ENCODE results near the gene CBL. TPM values are rescaled to one million over a fixed set of nuclear protein-coding genes. Genes with fewer than 3 reads are reported as not detected.

Gene CBL
- total RNA-seq, 3 donors from 2014 or later: 11.0 to 24.4 (median 13.1) TPM

DNA sequence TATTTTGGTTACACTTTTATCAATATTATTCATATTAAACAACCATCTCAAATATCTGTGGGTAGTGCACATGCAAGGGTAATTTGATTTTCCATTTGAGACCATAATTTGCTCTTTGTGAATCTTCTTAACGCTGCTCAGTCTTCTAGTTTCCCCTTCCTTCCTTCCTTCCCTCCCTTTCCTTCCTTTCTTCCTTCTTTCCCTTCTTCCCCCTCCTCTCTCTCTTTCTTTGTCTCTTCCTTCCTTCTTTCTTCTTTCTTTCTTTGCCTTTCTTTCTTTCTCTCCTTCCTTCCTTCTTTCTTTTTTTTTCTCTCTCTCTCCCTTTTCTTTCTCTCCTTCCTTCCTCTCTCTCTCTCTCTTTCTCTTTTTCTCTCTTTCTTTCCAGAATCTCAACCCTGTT lies 124.1 kb downstream of the CBL start:
- intact Hi-C loops (cut with DNase I, micrococcal nuclease): no loop called here
- ATAC-seq (no peak), DNase-seq (no peak)
- Histone ChIP-seq H3K4me3 (no peak overlapping the region), H3K36me3 (ENCODE audit: low read depth) (no peaks in the 10 kb centered on the region), H3K9me3 (no peaks in the 10 kb centered on the region), H3K4me1 (ENCODE audit: low read depth) (peaks cover 5% of the 10 kb centered on the region)
- TF ChIP-seq, protein P1, sequence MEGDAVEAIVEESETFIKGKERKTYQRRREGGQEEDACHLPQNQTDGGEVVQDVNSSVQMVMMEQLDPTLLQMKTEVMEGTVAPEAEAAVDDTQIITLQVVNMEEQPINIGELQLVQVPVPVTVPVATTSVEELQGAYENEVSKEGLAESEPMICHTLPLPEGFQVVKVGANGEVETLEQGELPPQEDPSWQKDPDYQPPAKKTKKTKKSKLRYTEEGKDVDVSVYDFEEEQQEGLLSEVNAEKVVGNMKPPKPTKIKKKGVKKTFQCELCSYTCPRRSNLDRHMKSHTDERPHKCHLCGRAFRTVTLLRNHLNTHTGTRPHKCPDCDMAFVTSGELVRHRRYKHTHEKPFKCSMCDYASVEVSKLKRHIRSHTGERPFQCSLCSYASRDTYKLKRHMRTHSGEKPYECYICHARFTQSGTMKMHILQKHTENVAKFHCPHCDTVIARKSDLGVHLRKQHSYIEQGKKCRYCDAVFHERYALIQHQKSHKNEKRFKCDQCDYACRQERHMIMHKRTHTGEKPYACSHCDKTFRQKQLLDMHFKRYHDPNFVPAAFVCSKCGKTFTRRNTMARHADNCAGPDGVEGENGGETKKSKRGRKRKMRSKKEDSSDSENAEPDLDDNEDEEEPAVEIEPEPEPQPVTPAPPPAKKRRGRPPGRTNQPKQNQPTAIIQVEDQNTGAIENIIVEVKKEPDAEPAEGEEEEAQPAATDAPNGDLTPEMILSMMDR (IDR thresholded peaks at IDR 0.05): no peak

DNA sequence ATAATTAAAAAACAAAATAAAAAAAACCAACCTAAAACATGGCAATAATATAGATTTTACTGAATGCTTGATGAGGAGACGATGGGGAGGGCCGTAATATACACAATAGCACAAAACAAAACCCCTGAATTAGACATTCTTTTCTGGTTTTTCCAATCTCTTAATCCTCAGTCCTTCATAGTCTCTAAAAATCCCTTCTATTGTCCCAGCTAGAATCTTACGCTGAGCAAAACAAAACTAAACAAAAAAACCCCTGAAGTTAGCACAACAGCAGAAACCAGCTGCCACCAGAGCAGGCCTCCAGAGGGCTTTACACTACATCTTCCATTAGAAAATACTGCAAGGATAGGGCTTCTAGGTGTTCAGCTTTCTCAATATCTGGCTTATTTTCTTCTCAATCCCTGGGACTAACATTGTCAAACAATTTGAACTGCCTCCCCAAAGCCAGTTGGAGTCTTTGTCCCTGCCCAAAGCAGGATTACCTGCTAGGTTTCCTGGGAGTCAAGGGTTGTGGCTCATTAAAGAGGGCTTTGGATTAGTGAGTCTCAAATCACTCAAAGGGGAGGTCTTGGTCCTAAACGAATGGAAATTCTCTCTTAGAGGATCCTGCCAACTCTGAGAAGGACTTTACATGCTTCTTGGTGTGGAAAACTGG lies 126.1 kb downstream of the CBL start:
- DNase-seq (peak in 1 of 3 donors; percentile 1), ATAC-seq (no peak)
- TF ChIP-seq, protein P1 (IDR thresholded peaks at IDR 0.05): no peak
- intact Hi-C loops (cut with DNase I, micrococcal nuclease): no loop called here
- H3K4me1 ChIP-seq (ENCODE audit: low read depth): peaks cover 10% of the 10 kb centered on the region
- no peak overlapping the region for H3K4me3 ChIP-seq
- H3K9me3 ChIP-seq: no peaks in the 10 kb centered on the region
- no peaks in the 10 kb centered on the region for H3K36me3 ChIP-seq (ENCODE audit: low read depth)

DNA sequence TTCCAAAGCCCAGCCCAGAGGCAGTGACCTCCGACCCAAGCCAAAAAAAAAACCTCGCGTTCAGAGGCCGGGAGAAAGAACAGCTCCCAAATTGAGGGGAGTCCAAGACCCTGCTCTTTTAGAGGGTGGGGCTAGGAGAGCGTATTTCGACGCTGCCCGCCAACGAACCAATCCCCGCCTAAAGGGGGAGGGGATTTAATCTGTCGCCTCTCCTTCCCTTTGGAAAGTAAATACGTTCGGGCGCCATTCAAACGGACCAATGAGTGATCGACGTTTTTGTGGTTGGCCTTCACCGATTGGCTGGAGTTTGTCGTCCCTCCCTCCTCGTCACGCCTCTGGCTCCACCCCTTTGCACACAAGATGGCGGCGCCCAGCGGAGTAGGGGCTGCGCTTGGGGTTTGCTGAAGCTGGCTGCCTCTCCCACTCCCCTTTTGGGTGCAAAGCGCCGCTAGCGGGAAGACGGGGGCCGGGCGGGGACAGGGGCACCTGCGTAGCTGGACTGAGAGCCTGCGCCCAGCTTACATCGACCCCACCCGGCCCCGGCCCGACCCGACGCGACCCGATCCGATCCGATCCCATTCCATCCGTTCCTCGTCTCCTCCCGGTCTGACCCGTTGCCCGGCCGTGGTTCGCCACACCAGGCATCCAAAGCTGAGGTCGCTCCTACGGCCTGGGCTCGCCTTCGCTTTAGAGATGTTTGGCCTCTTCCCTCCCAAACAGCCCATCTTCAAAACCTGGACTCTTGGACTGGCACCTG lies 128.2 kb downstream of the CBL start, which contains the start of gene RNF26:
Gene RNF26, plus strand, starts transcription at position 354 of the 757 bp plus-strand sequence. CDS start 596 bp downstream, outside the sequence.
- peak; percentile 90 to 98 (median 94) for DNase-seq
- Histone ChIP-seq H3K9me3 (no peaks in the 10 kb centered on the region), H3K4me3 (peak within 1 kb of the TSS; percentile 73), H3K4me1 (ENCODE audit: low read depth) (peaks cover 10% of the 10 kb centered on the region), H3K36me3 (ENCODE audit: low read depth) (no peaks in the 10 kb centered on the region)
- TF ChIP-seq, protein P1 (IDR thresholded peaks at IDR 0.05): no peak
- intact Hi-C loops (cut with DNase I, micrococcal nuclease): no loop called here
- ATAC-seq: peak; percentile 98

DNA sequence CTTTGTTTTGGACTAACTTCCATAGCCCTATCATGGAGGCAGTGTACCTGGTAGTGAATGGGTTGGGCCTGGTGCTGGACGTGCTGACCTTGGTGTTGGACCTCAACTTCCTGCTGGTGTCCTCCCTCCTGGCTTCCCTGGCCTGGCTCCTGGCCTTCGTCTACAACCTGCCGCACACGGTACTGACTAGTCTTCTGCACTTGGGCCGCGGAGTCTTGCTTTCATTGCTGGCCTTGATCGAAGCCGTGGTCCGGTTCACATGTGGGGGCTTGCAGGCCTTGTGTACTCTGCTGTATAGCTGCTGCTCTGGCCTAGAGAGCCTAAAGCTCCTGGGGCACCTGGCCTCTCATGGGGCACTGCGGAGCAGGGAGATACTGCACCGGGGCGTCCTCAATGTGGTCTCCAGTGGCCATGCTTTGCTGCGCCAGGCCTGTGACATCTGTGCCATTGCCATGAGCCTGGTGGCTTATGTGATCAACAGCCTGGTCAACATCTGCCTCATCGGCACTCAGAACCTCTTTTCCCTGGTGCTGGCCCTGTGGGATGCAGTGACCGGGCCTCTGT lies 129.0 kb downstream of the CBL start:
- TF ChIP-seq, protein P1 (IDR thresholded peaks at IDR 0.05): no peak
- Histone ChIP-seq H3K4me3 (no peak overlapping the region), H3K36me3 (ENCODE audit: low read depth) (no peaks in the 10 kb centered on the region), H3K9me3 (no peaks in the 10 kb centered on the region), H3K4me1 (ENCODE audit: low read depth) (peaks cover 16% of the 10 kb centered on the region)
- peak in 2 of 3 donors; percentile 39 to 55 for DNase-seq
- ATAC-seq: no peak
- intact Hi-C loops (cut with DNase I, micrococcal nuclease): no loop called here

DNA sequence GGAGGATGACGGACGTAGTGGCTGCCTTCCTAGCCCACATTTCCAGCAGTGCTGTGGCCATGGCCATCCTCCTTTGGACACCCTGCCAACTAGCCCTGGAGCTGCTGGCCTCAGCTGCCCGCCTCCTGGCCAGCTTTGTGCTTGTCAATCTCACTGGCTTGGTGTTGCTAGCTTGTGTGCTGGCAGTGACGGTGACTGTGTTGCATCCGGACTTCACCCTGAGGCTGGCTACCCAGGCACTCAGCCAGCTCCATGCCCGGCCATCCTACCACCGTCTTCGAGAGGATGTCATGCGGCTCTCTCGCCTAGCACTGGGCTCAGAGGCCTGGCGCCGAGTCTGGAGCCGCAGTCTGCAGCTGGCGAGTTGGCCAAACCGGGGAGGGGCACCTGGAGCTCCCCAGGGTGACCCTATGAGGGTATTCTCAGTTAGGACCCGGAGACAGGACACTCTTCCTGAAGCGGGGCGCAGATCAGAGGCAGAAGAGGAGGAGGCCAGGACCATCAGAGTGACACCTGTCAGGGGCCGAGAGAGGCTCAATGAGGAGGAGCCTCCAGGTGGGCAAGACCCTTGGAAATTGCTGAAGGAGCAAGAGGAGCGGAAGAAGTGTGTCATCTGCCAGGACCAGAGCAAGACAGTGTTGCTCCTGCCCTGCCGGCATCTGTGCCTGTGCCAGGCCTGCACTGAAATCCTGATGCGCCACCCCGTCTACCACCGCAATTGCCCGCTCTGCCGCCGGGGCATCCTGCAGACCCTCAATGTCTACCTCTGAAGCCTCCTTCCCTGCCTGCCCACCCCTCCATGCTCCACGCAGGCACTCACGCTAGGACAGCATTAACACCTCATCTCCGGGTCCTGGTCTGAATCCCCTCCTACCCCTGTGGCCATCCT lies 129.8 kb downstream of the CBL start:
- ATAC-seq (no peak), DNase-seq (peak in 1 of 3 donors; percentile 52)
- Histone ChIP-seq H3K4me3 (no peak overlapping the region), H3K9me3 (no peaks in the 10 kb centered on the region), H3K4me1 (ENCODE audit: low read depth) (peaks cover 23% of the 10 kb centered on the region), H3K36me3 (ENCODE audit: low read depth) (no peaks in the 10 kb centered on the region)
- TF ChIP-seq, protein P1 (IDR thresholded peaks at IDR 0.05): no peak
- intact Hi-C loops (cut with DNase I, micrococcal nuclease): no loop called here
